ENCODE measurements around the gene SIPA1L3. TPM values are rescaled to one million over a fixed set of nuclear protein-coding genes. Genes with fewer than 3 reads are reported as not detected.

The SIPA1L3 gene
- total and polyA plus RNA-seq, 9 of the 15 experiments (the other 6 are each of a cell fraction or from before 2014, with no cell fraction given) = 0.01 to 6.1 (median 2.5) TPM

GRCh38 chr19:38012290-38012689 lies 105.3 kb downstream of the SIPA1L3 start:
- Histone ChIP-seq H3K79me2 (ENCODE audit: control insufficient read depth, insufficient read depth, low read length) (no peaks in the 10 kb centered on the region), H3K36me3 (ENCODE audit: control insufficient read depth, insufficient read depth, low read length) (no peaks in the 10 kb centered on the region), H3K4me2 (ENCODE audit: insufficient read depth, low read length) (no peak overlapping the region), H3K9ac (ENCODE audit: insufficient read depth in 1 of 2, low read depth in 2 of 2, low read length in 2 of 2) (no peak overlapping the region), H3K4me3 (no peak overlapping the region), H4K20me1 (replicated peaks; ENCODE audit: control insufficient read depth, insufficient read depth, low read length) (no peaks in the 10 kb centered on the region), H2AFZ (ENCODE audit: low read depth, low read length) (no peak overlapping the region), H3K9me3 (replicated peaks; ENCODE audit: control insufficient read depth, insufficient read depth, low read depth, low read length) (no peaks in the 10 kb centered on the region), H3K27ac (ENCODE audit: extremely low read depth, low read depth, low read length) (no peak overlapping the region), H3K27me3 (ENCODE audit: control insufficient read depth in 2 of 2, insufficient read depth in 2 of 2, low read length in 2 of 2) (peaks cover 0 to 7% of the 10 kb centered on the region in 2 experiments; a peak in 1 of 5 replicates), H3K9me1 (ENCODE audit: control insufficient read depth, insufficient read depth, low read length) (no peaks in the 10 kb centered on the region), H3K4me1 (replicated peaks in 1 of 2; ENCODE audit: control insufficient read depth in 2 of 2, insufficient read depth in 2 of 2, low read length in 2 of 2) (no peaks in the 10 kb centered on the region)
- FAIRE-seq (no peak), DNase-seq (ENCODE audit: extremely low read depth in 1 of 4, low spot score in 3 of 4) (no peak), ATAC-seq (no peak)
- TF ChIP-seq LCOR (CRISPR knock-in tag; IDR thresholded peaks at IDR 0.05) (no peak), ZBTB49 (CRISPR knock-in tag; IDR thresholded peaks at IDR 0.05; ENCODE audit: borderline replicate concordance) (no peak), RNF219 (CRISPR knock-in tag; IDR thresholded peaks at IDR 0.05) (no peak), EWSR1 (IDR thresholded peaks at IDR 0.05; ENCODE audit: borderline replicate concordance, low read depth, partially characterized antibody) (no peak), POLR2G (IDR thresholded peaks at IDR 0.05; ENCODE audit: low read depth, low read length) (no peak), PRMT5 (CRISPR knock-in tag; IDR thresholded peaks at IDR 0.05) (no peak), TARDBP (IDR thresholded peaks at IDR 0.05) (no peak), RBM22 (IDR thresholded peaks at IDR 0.05; ENCODE audit: low read depth, low read length, poor library complexity, severe bottlenecking) (no peak), IFI16 (CRISPR knock-in tag; IDR thresholded peaks at IDR 0.05) (no peak), YY1 (IDR thresholded peaks at IDR 0.05; ENCODE audit: borderline replicate concordance in 1 of 3, control insufficient read depth in 1 of 3, extremely low read depth in 1 of 3, insufficient read depth in 3 of 3, insufficient read length in 1 of 3, insufficient replicate concordance in 2 of 3, low read depth in 1 of 3, low read length in 2 of 3) (no peak), CHCHD3 (CRISPR knock-in tag; IDR thresholded peaks at IDR 0.05) (no peak), MECOM (CRISPR knock-in tag; IDR thresholded peaks at IDR 0.05) (no peak), SAFB (IDR thresholded peaks at IDR 0.05; ENCODE audit: borderline replicate concordance, low read depth, low read length) (no peak), CHD4 (IDR thresholded peaks at IDR 0.05; ENCODE audit: insufficient read depth, insufficient replicate concordance, low read depth, low read length, poor library complexity, severe bottlenecking) (no peak), POLR3A (IDR thresholded peaks at IDR 0.05; ENCODE audit: borderline replicate concordance, extremely low read depth, insufficient read depth, insufficient read length) (no peak), HLTF (IDR thresholded peaks at IDR 0.05) (no peak), CREM (IDR thresholded peaks at IDR 0.05; ENCODE audit: low read depth) (no peak), RB1 (IDR thresholded peaks at IDR 0.05; ENCODE audit: low read depth) (no peak), RFX5 (IDR thresholded peaks at IDR 0.05; ENCODE audit: low read depth, low read length) (no peak), ZNF785 (CRISPR knock-in tag; IDR thresholded peaks at IDR 0.05) (no peak)
- no TSS peak for BruUV-seq (replicated peaks)
- ChIA-PET CTCF (ENCODE audit: low intra/inter-chr PET ratio) (no interaction called here), POLR2A (interaction anchor here (0.6 kb wide), 1 partner anchor 8 kb away, joined by 5 read pairs; no protein-coding TSS in a partner anchor)
- in situ Hi-C loops (cut with MboI) (no loop called here), intact Hi-C loops (cut with micrococcal nuclease) (no loop called here)
- 16% methylated on average over 5 of the region's 5 CpGs for WGBS (ENCODE audit: insufficient coverage, low coverage, missing lambda C conversion rate)

All from K562 (cell line).